GM21381 (cell line): ENCODE results near the gene LRRC4C.

ENCODE experiments used
- ATAC-seq: cut with Tn5 transposase; IDR thresholded peaks from one replicate; pipeline ENCODE4 v1.9.1; 2021; ENCODE audit warnings: mild to moderate bottlenecking, moderate library complexity; ENCODE audit not compliant: unreplicated experiment

LRRC4C gene

DNA sequence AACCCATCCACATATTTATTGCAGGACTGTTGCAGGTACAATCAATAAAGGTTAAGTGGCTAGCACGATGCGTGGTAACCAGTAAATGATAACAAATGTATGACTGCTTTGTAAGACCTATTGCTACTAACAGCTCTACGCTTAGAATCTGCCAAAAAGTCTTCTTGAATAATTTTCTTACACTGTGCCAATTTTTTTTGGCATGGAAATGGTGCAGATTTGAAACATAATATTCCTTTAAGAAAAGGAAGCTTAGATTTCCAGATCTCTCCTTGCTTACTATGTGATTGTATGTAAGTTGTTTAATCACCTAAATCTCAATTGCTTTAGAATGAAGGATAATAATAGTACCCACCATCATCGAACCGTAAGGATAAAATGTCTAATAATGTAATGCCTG is 192.0 kb downstream of the LRRC4C start:
- no peak for ATAC-seq

GRCh38 chr11:41256041-41256440 is 203.4 kb downstream of the LRRC4C start:
- ATAC-seq = no peak

DNA sequence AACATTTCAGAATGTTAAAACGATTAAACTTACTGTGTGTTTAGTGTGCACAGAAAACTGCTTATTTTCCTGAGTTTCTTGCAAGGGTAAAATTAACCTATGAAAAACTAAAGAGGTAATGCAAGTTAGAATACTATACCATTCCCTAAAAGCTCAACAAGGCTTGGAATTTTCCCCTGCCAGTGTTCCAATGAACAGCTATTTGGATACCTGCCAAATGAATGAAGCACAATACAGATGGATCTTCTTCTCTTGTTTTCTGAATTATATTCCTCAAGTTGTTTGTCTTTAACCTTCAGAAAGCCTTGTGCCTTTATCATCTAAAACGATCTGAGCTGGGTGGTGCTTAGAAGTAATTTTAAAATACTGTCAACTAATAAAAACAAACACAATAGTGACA is 204.5 kb downstream of the LRRC4C start:
- ATAC-seq = no peak

DNA sequence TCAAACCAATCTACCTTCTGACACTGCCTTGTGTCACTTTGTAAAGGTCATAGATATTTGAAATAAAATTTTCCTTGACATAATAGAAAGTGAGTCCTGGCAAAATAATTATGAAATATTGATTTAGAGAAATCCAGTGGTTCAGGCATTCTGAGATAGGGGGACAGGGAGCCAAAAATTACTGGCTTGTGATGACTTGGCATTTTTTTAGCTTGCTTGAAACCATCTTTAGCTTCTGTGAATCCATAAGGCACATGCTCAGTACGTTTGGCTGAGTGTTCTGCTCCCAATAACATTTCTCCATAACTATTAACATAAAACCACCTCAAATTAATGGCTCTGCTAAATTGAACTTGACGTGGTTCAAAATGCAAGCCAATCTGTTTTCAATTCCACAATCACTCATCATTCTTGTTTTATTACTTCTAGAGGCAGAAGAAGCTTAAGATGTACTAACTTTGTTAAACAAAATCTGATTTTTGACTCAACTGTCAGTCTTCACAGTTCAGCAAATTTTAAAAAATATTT is 209.0 kb downstream of the LRRC4C start:
- ATAC-seq = no peak

GRCh38 chr11:41247621-41248020 is 211.8 kb downstream of the LRRC4C start:
- ATAC-seq = no peak

GRCh38 chr11:41246399-41246745 is 213.1 kb downstream of the LRRC4C start:
- no peak for ATAC-seq

DNA sequence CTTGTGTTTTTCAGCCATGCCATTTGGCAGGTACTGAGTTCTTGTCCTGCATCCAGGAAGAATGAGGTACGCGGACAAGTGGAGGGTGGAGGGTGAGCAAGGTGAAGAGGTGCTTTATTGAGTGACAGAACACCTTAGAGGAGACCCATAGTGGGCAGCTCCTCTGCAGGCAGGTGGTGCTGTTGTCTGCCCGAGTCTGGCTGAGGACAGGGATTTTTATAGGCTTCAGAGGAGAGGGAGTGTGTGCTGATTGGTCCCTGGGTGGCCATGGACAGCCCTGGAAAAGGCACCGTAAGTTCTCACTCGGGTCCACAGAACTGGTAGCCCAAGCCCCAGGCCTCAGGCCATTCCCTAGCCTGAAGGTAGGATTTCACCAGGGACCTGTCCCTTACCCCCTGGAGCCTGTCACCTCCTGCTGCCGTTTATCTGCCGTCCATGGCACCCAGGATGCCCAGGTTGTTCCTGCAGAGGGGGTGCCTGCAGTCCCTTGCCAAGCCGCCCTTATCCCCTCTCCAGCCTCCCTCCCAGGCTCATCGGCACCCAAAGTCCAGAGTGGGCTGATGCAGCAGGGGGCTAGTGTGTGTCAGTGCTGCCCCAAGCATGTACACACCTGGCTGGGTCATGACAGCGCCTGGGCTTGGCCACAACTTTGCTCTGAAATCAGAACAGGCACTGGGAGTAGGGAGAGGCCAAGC is 213.6 kb downstream of the LRRC4C start:
- ATAC-seq = no peak

DNA sequence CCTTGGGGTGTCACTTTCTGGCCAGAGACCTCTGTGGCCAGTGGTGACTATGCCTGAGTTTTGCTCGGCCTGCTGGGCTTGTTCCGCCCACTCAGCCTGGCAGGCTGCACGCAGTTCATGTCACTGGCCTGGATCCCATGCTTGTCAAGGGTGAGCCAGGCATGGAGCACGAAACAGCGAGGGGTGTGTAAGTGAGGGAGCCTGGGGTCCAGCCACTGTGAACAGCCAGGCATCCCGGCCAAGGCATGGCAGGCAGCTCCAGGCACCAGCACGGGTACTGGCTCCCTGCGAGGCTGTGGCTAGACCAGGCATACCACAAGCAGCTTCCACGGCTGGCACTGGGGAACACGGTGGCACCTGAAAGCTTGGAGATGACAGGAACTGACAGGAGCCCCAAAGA is 214.3 kb downstream of the LRRC4C start:
- no peak for ATAC-seq

DNA sequence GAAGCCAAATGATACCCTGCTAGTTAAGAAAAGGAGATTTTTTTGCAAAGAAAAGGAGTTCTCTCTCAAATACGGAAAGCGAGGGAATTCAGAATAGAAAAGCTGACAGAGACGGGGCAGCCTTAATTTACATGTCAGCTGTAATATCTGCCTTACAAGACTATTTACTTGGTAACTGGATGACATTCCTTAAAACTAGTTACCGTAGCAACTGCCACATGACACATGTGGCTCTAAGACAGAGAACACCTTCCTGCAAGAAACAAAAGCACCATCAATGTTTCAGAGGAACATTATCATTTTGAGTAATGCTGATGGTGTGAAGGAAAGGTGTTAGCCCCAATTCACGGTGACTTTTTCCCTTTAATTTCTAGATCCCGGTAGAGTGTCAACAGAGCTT is 222.1 kb downstream of the LRRC4C start:
- ATAC-seq = no peak

DNA sequence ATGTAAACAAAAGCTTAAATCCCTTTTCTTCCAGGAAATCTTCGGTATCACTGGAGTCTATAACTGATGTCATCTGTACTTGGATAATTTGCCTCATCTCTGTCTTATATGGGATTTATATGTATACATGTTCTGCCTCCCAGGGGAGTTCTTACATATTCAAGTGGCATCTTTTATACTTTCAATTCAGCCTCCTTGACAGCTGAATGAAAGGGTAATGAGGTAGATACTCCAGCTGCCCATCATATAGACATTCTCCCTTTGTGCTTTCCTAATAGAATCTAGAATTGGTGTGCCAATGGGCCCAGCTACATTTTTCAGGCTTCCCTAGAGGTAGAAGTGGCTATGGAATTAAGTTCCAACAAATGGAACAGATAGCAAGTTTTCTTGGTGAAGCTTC is 223.8 kb downstream of the LRRC4C start:
- no peak for ATAC-seq

GRCh38 chr11:41225856-41226633 is 233.4 kb downstream of the LRRC4C start:
- ATAC-seq = no peak

- ATAC-seq = no peak
Observed at GRCh38 chr11:41222236-41222635, 237.2 kb downstream of the LRRC4C start.

DNA sequence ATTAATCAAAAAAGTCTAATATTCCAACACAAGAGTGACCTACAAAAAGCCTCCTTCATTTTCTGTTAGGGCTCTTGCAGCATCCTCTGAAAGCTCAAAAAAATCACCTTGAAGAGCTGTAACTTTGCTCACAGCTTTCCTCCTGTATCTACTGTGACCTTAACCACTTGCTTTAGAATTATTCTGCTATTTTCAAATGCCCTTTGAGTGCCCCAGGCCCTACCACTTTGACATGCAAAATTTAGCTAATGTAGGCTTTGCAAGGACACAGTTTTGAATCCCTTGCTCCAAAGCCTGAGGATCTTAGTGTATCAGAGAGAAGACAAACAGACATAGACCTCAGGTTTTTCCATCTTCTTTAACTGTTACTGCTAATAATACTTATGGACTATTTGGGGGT is 253.1 kb downstream of the LRRC4C start:
- no peak for ATAC-seq

DNA sequence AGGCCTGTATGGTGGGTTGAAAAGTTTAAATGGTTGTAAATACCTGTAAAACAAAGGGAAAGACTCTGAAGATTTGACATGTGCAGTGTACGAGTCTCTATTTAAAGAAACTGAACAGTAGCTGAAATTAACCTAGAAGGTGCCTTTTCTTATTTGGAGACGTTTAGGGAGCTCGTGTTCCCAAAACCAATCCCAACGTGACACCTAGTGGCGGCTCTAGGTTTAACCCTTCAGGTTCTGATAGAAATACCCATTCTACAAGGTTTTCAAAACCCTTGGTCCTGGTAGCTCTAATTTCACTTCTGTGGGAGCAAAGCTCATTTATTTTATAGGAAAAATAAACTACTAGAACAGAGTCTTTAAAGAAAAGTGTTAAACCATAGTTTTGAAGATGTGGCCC is 258.3 kb downstream of the LRRC4C start:
- ATAC-seq = no peak

DNA sequence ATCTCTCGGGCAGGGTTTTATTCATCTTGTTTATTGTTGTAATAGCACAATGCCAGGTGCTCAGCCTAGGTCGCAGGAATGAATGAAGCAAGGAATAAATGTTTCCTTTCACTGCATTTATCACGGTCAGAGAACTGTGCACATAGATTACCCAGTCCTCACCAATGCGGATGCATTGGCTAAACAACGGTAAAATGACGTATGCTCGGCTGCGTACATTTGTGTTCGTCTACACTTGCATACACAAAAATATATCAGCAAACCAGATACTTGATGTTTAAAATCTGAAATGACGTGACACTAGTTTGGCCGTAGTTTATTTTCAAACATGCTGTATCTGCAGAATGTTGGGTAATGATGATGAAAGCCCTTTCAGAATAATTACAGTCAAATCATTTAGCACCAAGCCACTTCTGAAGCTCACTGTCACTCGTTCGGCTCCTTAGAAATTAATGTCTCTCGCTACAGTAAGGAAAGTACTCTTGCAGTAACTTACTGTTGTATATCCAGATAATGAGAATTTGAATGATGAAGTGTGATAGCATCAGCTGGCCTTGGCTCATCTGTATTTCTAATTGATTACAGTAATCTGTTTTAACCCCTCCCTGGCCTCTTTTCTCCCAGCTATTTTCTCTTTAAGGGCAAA is 268.9 kb downstream of the LRRC4C start:
- ATAC-seq = no peak

- no peak for ATAC-seq
Observed at GRCh38 chr11:41189701-41190436, 269.6 kb downstream of the LRRC4C start.

DNA sequence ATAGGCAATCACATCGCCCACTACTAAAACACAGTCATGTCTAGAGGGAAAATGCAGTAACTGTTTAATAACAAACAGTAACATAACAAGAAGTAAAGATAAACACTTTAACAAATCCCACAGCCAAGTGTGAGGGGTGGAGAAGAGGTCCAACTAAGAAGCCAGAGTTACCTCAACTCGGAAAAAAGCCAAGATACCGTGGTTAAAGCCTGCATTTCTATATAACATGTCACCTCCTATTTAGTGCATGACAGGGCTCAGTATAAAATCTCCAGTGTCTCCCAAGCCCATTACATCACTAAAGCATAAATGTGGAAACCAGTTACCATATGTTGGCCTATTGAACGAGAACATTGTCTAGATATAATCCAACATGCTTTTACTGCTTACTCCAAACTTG is 281.7 kb downstream of the LRRC4C start:
- no peak for ATAC-seq

DNA sequence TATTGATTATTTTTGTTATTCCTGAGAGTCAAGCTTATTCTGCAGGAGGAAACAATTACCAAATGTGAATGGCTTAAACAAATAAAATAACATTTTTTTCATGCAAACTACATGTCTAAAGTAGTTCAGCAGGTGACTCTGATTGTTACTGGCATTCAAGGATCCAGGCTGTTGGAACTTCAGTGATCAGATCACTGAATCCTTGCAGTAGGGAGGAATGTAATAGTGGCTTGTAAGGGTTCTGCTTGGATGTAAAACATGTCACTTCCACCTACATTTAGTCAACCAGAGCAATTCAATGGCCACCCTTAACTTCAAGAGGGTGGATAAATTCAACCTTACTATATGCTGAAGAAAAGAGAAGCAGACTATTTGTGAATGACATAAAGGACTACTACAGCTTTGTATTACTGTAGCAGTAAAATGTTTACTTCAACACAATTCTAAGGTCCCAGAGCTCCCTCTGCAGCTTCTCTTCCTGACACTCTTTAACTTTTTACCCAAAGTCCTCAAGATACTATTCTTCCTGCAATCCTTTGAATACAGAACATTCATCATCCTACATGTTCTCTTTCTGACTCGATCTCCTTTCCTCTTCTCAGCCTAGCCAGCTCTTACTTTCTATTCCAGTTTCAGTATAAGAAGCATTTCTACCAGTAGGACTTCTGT is 284.0 kb downstream of the LRRC4C start:
- no peak for ATAC-seq

DNA sequence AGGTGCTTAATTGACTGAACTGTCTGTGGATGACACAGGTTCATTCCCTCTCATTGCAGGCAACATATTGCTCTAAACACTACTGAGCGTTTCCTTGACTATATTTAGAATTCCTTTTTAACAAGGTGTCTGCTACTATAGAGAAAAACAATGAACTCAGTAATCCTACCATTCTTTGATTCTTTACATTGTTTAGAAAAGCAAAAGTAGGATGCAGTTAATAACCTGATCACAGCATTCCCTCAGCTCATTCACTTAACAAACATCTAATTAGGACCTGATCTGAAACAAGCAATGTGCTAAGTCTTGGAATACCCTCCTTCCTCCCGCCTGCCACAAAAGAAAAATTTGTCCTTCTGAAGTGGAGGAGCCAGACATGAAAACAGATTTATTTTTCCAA is 313.1 kb downstream of the LRRC4C start:
- ATAC-seq = no peak

DNA sequence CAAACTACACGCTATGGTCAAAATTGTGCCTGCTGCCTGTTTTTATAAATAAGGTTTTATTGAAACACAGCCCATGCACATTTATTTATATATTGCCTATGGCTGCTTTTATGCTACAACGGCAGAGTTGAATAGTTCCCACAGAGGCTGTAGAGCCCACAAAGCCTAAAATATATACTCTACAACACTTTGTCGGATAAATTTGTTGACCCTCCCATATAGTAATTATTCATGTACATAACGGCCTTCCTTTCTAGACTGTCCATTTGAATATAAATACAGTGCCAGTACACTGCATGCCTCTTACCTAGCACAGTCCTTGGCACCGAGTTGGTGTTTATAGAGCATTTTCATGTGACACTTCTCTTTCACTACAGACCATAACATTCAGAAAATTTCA is 314.0 kb downstream of the LRRC4C start:
- ATAC-seq = no peak

GRCh38 chr11:41134971-41135370 is 324.5 kb downstream of the LRRC4C start:
- ATAC-seq = no peak
